ENCODE measurements around the gene EOLA1.
"Not testable (repeated sequence)": the region's sequence is repeated elsewhere in the genome, so short reads cannot be mapped to it uniquely, and the experiment has no call there.

The EOLA1 gene

DNA sequence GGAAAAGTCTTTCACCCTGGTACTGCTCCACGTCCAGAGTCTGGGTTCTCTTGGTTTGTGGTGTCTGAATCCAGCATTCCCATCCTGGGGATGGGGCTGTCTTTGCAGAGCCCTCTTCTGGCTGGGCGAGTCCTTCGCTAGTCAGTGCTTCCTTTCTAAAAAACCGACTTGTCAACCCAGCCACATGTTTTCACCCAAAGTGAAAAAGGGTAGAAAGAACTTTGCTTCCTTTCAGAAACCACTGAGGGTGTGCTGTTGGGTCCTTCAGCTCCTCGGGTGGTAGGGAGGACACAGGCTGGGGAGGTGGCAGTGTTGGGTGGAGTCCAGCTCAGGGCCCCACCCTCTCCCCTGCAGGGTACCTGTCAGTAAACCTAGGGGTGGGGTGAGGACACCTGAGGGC, 14.9 kb upstream of the EOLA1 start:
- H3K4me3 Mint-ChIP-seq; H3K27me3 Mint-ChIP-seq; DNase-seq; H3K9me3 Mint-ChIP-seq; H3K36me3 Mint-ChIP-seq (ENCODE audit: low read depth): not testable (repeated sequence)
- Mint-ChIP-seq H3K4me1 (ENCODE audit: low read depth) (peaks cover 37% of the 10 kb centered on the region), H3K27ac (peak overlapping the region; percentile 84)

DNA sequence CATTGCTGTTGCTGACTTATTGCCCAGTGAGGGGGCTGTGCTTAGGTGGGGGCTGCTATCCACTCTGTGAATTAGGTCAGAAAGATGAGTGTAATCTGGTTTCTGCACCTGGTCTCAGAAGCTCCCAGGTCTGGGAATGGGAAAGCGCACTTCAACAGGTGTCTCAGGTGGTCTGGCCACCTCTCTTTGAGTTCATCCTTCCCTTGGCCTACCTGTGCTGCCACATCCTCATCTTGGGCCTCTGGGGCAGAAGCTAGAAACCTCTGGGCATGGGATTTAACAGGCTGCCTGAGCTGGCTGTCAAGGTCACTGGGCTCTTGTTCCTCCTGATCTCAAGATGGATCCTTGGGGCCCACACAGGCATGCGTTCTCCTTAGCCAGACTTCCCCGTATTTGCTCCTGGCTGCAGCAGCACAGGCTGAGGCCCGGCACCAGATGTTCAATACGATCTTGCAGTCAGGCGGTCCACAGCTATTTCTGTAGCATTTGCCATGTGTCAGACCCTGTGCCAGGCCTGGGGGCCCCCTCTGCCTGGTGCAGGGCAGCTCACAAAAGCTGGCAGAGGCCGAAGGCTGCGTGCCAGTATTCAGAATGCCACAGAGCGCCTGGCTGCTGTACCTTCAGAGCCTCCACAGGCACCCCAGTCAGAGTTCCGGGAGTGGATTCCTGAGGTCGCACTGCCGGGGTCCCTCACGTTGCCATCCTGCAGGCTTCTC, 14.3 kb upstream of the EOLA1 start:
- H3K27me3 Mint-ChIP-seq; DNase-seq; H3K4me3 Mint-ChIP-seq; H3K9me3 Mint-ChIP-seq; H3K36me3 Mint-ChIP-seq (ENCODE audit: low read depth): not testable (repeated sequence)
- H3K27ac Mint-ChIP-seq, result peak overlapping the region; percentile 50
- H3K4me1 Mint-ChIP-seq (ENCODE audit: low read depth), result peaks cover 37% of the 10 kb centered on the region

DNA sequence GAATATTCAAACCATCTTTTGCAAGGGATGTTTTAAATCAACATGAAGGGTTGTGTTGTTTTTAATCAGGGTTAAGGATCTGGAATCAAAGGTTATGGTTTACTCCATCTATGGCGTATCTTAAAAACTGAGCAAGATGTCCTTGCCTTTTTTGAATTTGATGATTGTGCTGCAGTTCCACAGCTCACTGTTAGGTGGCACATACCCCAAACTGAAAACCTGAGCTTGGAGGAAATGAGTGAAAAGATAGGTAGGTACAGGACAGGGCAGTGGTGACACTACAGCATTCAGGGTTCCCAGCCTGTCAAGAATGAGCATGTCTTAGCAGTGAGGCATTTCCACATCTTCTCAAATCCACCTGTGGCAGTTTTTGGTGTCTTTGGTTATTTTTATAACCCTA, 13.1 kb upstream of the EOLA1 start:
- no peak for DNase-seq
- Mint-ChIP-seq H3K9me3 (no peaks in the 10 kb centered on the region), H3K27me3 (peaks cover 7% of the 10 kb centered on the region), H3K4me3 (no peak overlapping the region), H3K36me3 (ENCODE audit: low read depth) (peaks cover 8% of the 10 kb centered on the region), H3K4me1 (ENCODE audit: low read depth) (peaks cover 41% of the 10 kb centered on the region), H3K27ac (peak overlapping the region; percentile 1)

DNA sequence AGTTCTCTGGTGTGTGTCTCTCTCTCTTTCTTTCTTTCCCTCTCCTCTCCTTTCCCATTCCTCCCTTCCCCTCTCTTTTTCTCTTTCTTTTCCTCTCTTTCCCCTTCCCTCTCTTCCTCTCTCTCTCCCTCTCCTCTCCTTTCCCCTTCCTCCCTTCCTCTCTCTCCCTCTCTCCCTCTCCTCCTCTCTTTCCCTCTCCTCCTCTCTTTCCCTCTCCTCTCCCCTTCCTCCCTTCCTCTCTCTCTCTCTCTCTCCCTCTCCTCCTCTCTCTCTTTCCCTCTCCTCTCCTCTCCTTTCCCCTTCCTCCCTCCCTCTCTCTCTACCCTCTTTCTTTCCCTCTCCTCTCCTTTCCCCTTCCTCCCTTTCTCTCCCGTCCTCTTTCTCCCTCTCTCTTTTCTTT, 12.4 kb upstream of the EOLA1 start:
- Mint-ChIP-seq H3K36me3 (ENCODE audit: low read depth) (peaks cover 8% of the 10 kb centered on the region), H3K27ac (no peak overlapping the region), H3K9me3 (no peaks in the 10 kb centered on the region), H3K4me1 (ENCODE audit: low read depth) (peaks cover 38% of the 10 kb centered on the region), H3K4me3 (no peak overlapping the region), H3K27me3 (peaks cover 7% of the 10 kb centered on the region)
- DNase-seq, result no peak

DNA sequence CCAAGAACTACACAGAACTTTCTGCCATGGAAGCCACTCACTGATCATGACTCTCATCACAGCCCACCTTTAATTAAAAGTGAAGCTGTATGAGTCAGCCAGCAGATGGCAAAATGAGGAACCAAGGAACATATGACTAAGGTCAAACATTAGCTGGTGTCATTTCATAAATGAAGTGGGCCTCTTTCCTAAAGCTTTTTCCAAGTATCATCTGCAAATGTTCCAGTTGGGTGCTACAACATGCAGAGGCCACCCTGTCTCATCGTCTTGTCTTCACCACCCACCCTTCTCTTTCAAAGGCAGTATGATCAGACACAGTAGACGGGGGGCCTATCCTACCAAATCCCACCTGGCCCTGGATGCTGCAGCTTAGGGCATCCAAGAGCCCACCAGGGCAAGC, 9.2 kb upstream of the EOLA1 start:
- peaks cover 16% of the 10 kb centered on the region for H3K36me3 Mint-ChIP-seq (ENCODE audit: low read depth)
- no peaks in the 10 kb centered on the region for H3K9me3 Mint-ChIP-seq
- peaks cover 12% of the 10 kb centered on the region for H3K27me3 Mint-ChIP-seq
- peak overlapping the region; percentile 80 for H3K27ac Mint-ChIP-seq
- H3K4me3 Mint-ChIP-seq, result no peak overlapping the region
- peaks cover 24% of the 10 kb centered on the region for H3K4me1 Mint-ChIP-seq (ENCODE audit: low read depth)
- DNase-seq, result no peak

DNA sequence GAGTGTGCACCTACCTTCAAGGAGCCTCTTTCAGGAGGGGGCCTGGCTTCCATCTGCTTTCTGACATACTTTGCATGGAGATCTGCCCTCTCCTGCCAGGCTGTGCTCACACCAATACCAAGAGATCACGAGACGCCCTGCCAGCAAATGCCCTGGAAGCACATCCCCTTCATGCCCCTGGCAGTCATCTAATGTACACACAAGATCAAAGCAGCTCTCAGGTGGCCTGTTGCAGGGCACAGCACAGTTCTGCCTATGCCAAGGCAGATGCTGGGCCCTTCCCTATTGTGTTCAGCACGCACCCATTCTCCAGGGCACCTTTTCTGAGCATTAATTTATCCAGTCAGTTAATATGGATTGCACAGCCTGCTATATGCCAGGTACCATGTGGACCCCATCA, 7.9 kb upstream of the EOLA1 start:
- not testable (repeated sequence) for H3K9me3 Mint-ChIP-seq, H3K4me3 Mint-ChIP-seq, DNase-seq
- Mint-ChIP-seq H3K27ac (peak overlapping the region; percentile 29), H3K27me3 (peaks cover 12% of the 10 kb centered on the region), H3K4me1 (ENCODE audit: low read depth) (peaks cover 19% of the 10 kb centered on the region), H3K36me3 (ENCODE audit: low read depth) (peaks cover 16% of the 10 kb centered on the region)

DNA sequence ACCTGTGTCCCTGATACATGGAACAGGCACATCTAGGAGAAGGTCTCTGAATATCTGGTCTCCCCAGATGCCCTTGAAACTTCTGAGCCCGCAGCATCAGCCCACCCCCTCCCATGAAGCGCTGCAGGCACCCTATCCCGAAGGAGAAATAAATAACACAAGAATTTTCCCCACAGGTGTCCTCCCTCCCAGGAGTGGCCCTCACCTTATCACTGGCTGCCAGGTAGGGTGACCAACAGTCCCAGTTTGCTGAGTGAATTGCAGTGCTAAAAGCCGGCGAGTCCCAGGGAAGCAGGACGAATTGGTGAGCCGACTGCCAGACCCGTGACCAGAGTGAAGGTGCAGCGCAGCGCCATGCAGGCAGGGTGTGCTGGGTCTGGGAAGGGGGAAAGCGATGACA, 6.8 kb upstream of the EOLA1 start:
- H3K4me3 Mint-ChIP-seq, H3K9me3 Mint-ChIP-seq, H3K27ac Mint-ChIP-seq, DNase-seq: not testable (repeated sequence)
- Mint-ChIP-seq H3K36me3 (ENCODE audit: low read depth) (peaks cover 16% of the 10 kb centered on the region), H3K4me1 (ENCODE audit: low read depth) (peaks cover 21% of the 10 kb centered on the region), H3K27me3 (peaks cover 11% of the 10 kb centered on the region)

DNA sequence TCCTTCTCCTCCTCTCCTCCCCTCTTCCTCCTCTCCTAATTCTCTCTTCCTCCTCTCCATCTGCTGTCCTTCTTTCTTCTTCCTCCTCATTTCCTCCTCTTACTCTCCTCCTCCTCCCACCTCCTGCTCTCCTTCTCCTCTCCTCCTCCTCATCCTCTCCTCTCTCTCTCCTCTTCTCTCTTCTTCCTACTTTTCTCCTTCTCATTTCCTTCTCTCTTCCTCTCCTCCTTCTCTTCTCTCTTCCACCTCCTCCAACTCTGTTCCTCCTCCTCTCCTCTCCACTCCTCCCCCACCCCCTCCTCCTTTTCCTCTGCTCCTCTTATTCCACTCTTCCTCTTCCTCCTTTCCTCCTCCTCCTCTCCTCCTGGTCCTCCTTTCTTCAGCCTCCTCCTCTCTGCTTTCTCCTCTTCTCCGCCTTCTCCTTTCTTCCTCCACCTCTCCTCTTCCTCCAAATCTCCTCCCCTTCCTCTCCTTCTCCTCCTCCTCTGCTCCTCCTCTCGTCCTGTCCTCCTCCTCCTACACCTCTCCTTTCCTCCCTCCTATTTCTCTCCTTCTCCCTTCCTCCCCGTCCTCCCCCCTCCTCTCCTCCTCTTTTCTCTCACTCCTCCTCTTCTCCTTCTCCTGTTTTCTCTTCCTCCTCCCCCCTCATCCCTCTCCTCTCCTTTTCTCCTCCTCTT, 5.7 kb upstream of the EOLA1 start:
- DNase-seq, H3K27ac Mint-ChIP-seq: not testable (repeated sequence)

DNA sequence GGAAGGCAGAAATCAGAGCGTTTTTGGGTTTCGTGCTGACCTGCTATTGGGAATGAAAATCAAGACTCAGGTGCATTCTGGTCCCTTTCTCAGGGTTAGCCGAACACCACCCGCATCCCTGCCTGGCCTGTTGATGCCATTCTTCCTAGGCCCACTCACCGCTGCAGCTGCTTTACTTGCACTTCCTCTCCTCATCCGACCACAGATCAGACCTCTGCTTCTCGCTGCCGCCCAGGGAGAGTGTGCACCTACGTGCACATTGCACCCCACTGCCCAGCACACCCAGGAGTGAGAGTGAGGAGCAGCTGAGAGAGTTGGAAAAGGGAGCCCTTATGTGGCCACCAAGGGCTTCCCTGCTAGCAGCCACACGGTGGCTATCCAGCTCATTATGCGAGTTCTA, 3.3 kb upstream of the EOLA1 start:
- H3K4me3 Mint-ChIP-seq, H3K27ac Mint-ChIP-seq, H3K9me3 Mint-ChIP-seq, DNase-seq, H3K27me3 Mint-ChIP-seq: not testable (repeated sequence)
- Mint-ChIP-seq H3K4me1 (ENCODE audit: low read depth) (peaks cover 12% of the 10 kb centered on the region), H3K36me3 (ENCODE audit: low read depth) (peaks cover 19% of the 10 kb centered on the region)

More for the DNA sequence above, 5.7 kb upstream of the EOLA1 start:
- not testable (repeated sequence) for H3K27me3 Mint-ChIP-seq, H3K9me3 Mint-ChIP-seq, H3K4me3 Mint-ChIP-seq
- H3K36me3 Mint-ChIP-seq (ENCODE audit: low read depth), result peaks cover 16% of the 10 kb centered on the region
- peaks cover 25% of the 10 kb centered on the region for H3K4me1 Mint-ChIP-seq (ENCODE audit: low read depth)

DNA sequence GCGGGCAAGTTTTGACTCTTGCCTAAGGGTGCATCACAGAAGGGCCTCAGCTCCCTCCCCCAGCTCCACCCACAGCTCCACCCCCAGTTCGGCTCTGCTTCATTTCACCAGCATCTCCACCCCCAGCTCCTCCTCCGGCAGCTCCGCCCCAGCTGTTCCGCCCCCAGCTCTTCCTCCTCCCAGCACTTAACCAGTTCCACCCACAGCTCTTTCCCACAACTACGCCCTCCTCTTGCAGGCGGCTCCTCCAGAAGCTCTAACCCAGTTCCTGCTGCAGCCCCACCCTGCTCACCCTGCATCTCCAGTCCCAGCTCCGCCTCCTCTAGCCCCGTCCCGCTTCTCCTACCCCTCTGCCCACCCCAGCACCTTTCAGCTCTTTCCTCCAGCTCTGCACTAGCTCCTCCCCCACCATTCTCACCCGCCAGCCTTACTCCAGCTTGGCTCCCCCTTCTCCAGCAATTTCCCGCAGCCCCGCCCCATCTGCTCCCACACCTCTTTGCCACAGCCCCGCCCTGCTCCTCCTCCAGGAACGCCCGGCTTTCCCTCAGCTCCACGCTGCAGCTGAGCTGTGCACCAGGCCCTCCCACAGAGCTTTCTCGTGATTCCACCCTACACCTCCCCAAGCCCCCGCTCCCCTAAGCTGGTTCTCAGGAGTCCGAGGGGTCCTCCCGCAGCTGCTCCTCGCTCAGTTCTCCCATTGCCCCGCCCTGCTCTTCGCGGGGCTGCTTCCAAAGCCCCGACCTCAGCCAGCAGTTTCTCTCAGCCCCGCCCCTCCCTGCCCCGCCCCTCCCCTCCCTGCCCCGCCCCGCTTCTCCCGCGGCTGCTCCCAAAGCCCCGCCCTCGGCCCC, 1.3 kb upstream of the EOLA1 start:
- peaks cover 10% of the 10 kb centered on the region for H3K36me3 Mint-ChIP-seq (ENCODE audit: low read depth)
- H3K27me3 Mint-ChIP-seq, result peaks cover 5% of the 10 kb centered on the region
- no peaks in the 10 kb centered on the region for H3K9me3 Mint-ChIP-seq
- peaks cover 10% of the 10 kb centered on the region for H3K4me1 Mint-ChIP-seq (ENCODE audit: low read depth)
- DNase-seq, result peak; percentile 85
- peak overlapping the region; percentile 80 for H3K4me3 Mint-ChIP-seq
- H3K27ac Mint-ChIP-seq, result peak overlapping the region; percentile 94

DNA sequence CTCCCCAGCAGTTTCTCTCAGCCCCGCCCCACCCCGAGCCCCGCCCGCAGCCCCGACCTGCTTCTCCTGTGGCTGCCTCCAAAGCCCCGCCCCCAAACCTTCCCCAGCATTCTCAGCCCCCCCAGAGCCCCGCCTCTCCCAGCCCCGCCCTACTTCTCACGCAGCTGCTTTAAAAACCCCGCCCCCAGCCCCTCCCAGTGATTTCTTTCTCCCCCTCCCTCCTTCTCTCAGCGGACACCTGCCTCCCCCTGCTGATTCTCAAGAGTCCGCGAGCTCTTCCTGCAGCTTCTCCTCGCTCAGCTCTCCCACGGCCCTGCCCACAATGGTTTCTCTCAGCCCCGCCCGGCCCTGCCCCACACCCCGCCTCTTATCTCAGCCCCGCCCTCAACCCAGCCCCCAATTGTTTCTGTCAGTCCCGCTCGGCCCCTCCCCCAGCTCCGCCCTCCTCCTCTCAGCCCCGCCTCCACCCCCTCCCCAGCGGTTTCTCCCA, 636 bp upstream of the EOLA1 start:
- peak overlapping the region; percentile 99 for H3K27ac Mint-ChIP-seq
- H3K4me1 Mint-ChIP-seq (ENCODE audit: low read depth), result peaks cover 10% of the 10 kb centered on the region
- H3K27me3 Mint-ChIP-seq, result peaks cover 5% of the 10 kb centered on the region
- DNase-seq, result peak; percentile 88
- peak overlapping the region; percentile 88 for H3K4me3 Mint-ChIP-seq
- H3K9me3 Mint-ChIP-seq, result no peaks in the 10 kb centered on the region
- peaks cover 15% of the 10 kb centered on the region for H3K36me3 Mint-ChIP-seq (ENCODE audit: low read depth)

DNA sequence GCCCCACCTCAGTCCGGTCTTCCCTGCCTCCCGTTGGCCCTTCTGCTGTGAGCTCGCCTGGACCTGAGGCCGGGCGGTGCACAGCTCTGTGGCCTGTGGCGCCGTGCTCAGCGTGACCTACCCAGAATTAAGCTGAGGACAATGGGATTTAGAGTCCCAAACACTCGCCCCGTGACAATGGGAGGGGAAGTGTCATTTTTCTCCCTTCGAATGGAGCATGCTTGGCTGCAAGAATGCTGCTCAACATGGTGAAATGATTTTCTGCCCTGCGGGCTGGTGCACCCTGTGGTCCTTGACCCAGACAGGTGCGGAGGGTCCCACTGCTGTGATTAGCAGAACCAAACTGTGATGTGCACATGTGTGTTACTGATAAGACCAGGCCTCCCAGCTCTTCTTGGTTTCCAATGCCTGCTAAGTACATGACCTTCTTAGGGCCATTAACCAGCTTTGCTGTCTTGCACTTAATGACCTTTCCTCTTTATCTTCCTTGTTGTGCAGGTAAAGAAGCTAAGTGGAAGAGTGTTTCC, 772 bp downstream of the EOLA1 start:
- Mint-ChIP-seq H3K27me3 (no peaks in the 10 kb centered on the region), H3K4me3 (peak overlapping the region; percentile 88), H3K36me3 (ENCODE audit: low read depth) (peaks cover 22% of the 10 kb centered on the region), H3K4me1 (ENCODE audit: low read depth) (peaks cover 12% of the 10 kb centered on the region), H3K27ac (peak overlapping the region; percentile 99), H3K9me3 (no peaks in the 10 kb centered on the region)
- no peak for DNase-seq

DNA sequence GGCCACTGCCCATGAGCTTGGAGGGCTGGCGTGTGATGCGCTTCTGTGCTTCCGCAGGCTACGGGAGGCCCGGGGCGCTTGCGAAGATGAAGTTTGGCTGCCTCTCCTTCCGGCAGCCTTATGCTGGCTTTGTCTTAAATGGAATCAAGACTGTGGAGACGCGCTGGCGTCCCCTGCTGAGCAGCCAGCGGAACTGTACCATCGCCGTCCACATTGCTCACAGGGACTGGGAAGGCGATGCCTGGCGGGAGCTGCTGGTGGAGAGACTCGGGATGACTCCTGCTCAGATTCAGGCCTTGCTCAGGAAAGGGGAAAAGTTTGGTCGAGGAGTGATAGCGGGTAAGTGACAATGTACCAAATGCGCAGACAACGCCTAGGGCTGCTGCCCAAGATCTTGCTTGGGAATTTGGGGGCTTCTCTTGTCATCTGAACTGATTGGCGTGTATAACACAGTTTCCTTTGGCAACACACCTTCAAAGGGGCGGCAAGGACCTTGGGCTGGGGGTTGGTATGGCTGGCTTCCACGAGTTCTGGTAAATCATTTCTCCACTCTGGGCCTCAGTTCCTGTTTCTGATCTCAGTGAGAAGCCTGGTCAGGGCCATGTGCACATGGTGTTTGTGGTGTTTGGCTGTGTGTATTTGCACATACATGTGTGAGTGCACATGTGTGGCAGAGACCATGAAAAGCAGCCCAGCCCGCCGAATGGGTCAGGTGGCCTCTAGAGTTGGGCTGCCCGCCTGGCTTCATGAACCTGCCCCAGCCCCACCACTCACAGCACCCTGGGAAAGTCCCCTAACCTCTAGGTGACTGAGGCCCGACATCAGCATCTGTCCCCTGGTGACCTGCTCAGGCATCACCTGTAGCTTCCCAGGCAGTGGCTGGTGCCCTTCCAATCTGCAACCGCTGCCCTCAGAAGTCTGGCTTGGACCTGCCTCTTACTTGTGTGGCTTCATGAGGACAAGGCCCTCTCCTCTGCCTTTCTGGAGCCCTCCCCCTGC, 5.0 kb downstream of the EOLA1 start:
- H3K9me3 Mint-ChIP-seq; DNase-seq; H3K4me1 Mint-ChIP-seq (ENCODE audit: low read depth); H3K4me3 Mint-ChIP-seq; H3K27me3 Mint-ChIP-seq: not testable (repeated sequence)
- peaks cover 22% of the 10 kb centered on the region for H3K36me3 Mint-ChIP-seq (ENCODE audit: low read depth)
- H3K27ac Mint-ChIP-seq, result peak overlapping the region; percentile 75
